ENCODE results near the gene CERCAM. TPM values are rescaled to one million over a fixed set of nuclear protein-coding genes. Genes with fewer than 3 reads are reported as not detected.

The CERCAM gene
- total RNA-seq, 1 experiment from 2014 or later, result 2.3 TPM

- ChIA-PET POLR2A (no interaction called here), CTCF (no interaction called here)
- no peaks in the 10 kb centered on the region for H3K4me1 Mint-ChIP-seq (ENCODE audit: insufficient read depth, unreplicated experiment)
- H3K36me3 Mint-ChIP-seq (ENCODE audit: insufficient read depth, unreplicated experiment), result no peaks in the 10 kb centered on the region
- no peak overlapping the region for H3K4me3 Mint-ChIP-seq (ENCODE audit: unreplicated experiment)
- no peak for DNase-seq (ENCODE audit: unreplicated experiment)
- intact Hi-C loops (cut with micrococcal nuclease), result no loop called here
- no TSS peak for BruUV-seq (replicated peaks)
- no peak overlapping the region for H3K27ac Mint-ChIP-seq (ENCODE audit: low read depth, unreplicated experiment)
- no peak for TF ChIP-seq CTCF (IDR thresholded peaks at IDR 0.05; ENCODE audit: unreplicated experiment)
- no peaks in the 10 kb centered on the region for H3K27me3 Mint-ChIP-seq (ENCODE audit: insufficient read depth, unreplicated experiment)
- no peaks in the 10 kb centered on the region for H3K9me3 Mint-ChIP-seq (ENCODE audit: unreplicated experiment)
Measured at GRCh38 chr9:128405077-128405779, 15.4 kb upstream of the CERCAM start.

GRCh38 chr9:128405780-128406171 is 14.9 kb upstream of the CERCAM start:
- no peak for TF ChIP-seq CTCF (IDR thresholded peaks at IDR 0.05; ENCODE audit: unreplicated experiment)
- POLR2A ChIA-PET, result interaction anchor here (0.6 kb wide), 1 partner anchor 35 kb away, joined by 3 read pairs; no protein-coding TSS in a partner anchor
- H3K4me1 Mint-ChIP-seq (ENCODE audit: insufficient read depth, unreplicated experiment), result no peaks in the 10 kb centered on the region
- H3K9me3 Mint-ChIP-seq (ENCODE audit: unreplicated experiment), result no peaks in the 10 kb centered on the region
- no peak overlapping the region for H3K4me3 Mint-ChIP-seq (ENCODE audit: unreplicated experiment)
- H3K27me3 Mint-ChIP-seq (ENCODE audit: insufficient read depth, unreplicated experiment), result no peaks in the 10 kb centered on the region
- intact Hi-C loops (cut with micrococcal nuclease), result no loop called here
- no TSS peak for BruUV-seq (replicated peaks)
- H3K36me3 Mint-ChIP-seq (ENCODE audit: insufficient read depth, unreplicated experiment), result no peaks in the 10 kb centered on the region
- H3K27ac Mint-ChIP-seq (ENCODE audit: low read depth, unreplicated experiment), result no peak overlapping the region
- no peak for DNase-seq (ENCODE audit: unreplicated experiment)
- CTCF ChIA-PET, result interaction anchor here (0.9 to 1.0 kb wide), 2 partner anchors 14 to 43 kb away, joined by 4 to 8 read pairs; no protein-coding TSS in a partner anchor

GRCh38 chr9:128406848-128407391 is 13.7 kb upstream of the CERCAM start:
- Mint-ChIP-seq H3K4me3 (ENCODE audit: unreplicated experiment) (no peak overlapping the region), H3K27me3 (ENCODE audit: insufficient read depth, unreplicated experiment) (no peaks in the 10 kb centered on the region), H3K4me1 (ENCODE audit: insufficient read depth, unreplicated experiment) (no peaks in the 10 kb centered on the region), H3K36me3 (ENCODE audit: insufficient read depth, unreplicated experiment) (no peaks in the 10 kb centered on the region), H3K27ac (ENCODE audit: low read depth, unreplicated experiment) (no peak overlapping the region), H3K9me3 (ENCODE audit: unreplicated experiment) (no peaks in the 10 kb centered on the region)
- BruUV-seq (replicated peaks), result no TSS peak
- intact Hi-C loops (cut with micrococcal nuclease), result no loop called here
- no peak for DNase-seq (ENCODE audit: unreplicated experiment)
- POLR2A ChIA-PET, result no interaction called here
- CTCF ChIA-PET, result interaction anchor here (0.6 to 1.8 kb wide), 7 partner anchors 11 to 228 kb away, joined by 3 to 5 read pairs (median 4); no protein-coding TSS in a partner anchor
- TF ChIP-seq CTCF (IDR thresholded peaks at IDR 0.05; ENCODE audit: unreplicated experiment), result no peak

- ChIA-PET CTCF (no interaction called here), POLR2A (no interaction called here)
- BruUV-seq (replicated peaks), result no TSS peak
- intact Hi-C loops (cut with micrococcal nuclease), result no loop called here
- no peak overlapping the region for H3K27ac Mint-ChIP-seq (ENCODE audit: low read depth, unreplicated experiment)
- DNase-seq (ENCODE audit: unreplicated experiment), result no peak
- no peaks in the 10 kb centered on the region for H3K4me1 Mint-ChIP-seq (ENCODE audit: insufficient read depth, unreplicated experiment)
- H3K9me3 Mint-ChIP-seq (ENCODE audit: unreplicated experiment), result no peaks in the 10 kb centered on the region
- peaks cover 7% of the 10 kb centered on the region for H3K27me3 Mint-ChIP-seq (ENCODE audit: insufficient read depth, unreplicated experiment)
- no peaks in the 10 kb centered on the region for H3K36me3 Mint-ChIP-seq (ENCODE audit: insufficient read depth, unreplicated experiment)
- TF ChIP-seq CTCF (IDR thresholded peaks at IDR 0.05; ENCODE audit: unreplicated experiment), result no peak
- no peak overlapping the region for H3K4me3 Mint-ChIP-seq (ENCODE audit: unreplicated experiment)
Measured at GRCh38 chr9:128408963-128409431, 11.7 kb upstream of the CERCAM start.
